Neural crest cell (in vitro differentiated cells): ENCODE measurements around the gene GSDME. TPM values are rescaled to one million over a fixed set of nuclear protein-coding genes. Genes with fewer than 3 reads are reported as not detected.

ENCODE experiments used
- DNase-seq: peaks from one replicate; pipeline ENCODE4 v3.0.0; 2021; ENCODE audit warnings: low read depth, mixed read lengths, low spot score
- H3K27ac Mint-ChIP-seq: one replicate; pipeline ENCODE4 v1.8.0; 2021; ENCODE audit warnings: mild to moderate bottlenecking, mixed read lengths; ENCODE audit not compliant: unreplicated experiment
- H3K27me3 Mint-ChIP-seq: 2 replicates; pipeline ENCODE4 v1.8.0; 2021; ENCODE audit warnings: low read depth, mild to moderate bottlenecking, mixed read lengths
- H3K36me3 Mint-ChIP-seq: 2 replicates; pipeline ENCODE4 v1.8.0; 2021; ENCODE audit warnings: low read depth, mild to moderate bottlenecking, mixed read lengths
- H3K4me1 Mint-ChIP-seq: 2 replicates; pipeline ENCODE4 v1.8.0; 2021; ENCODE audit warnings: mixed read lengths
- H3K4me3 Mint-ChIP-seq: one replicate; pipeline ENCODE4 v1.8.0; 2021; ENCODE audit warnings: mild to moderate bottlenecking, mixed read lengths
- H3K9me3 Mint-ChIP-seq: 2 replicates; pipeline ENCODE4 v1.8.0; 2021; ENCODE audit warnings: mixed read lengths
- total RNA-seq: library from RNA; stranded (reverse); gene quantifications from 2 replicates; pipeline ENCODE4 v1.2.1, GENCODE V29; 2021
- TF ChIP-seq, protein P1 (sequence below): fragments of 200-600 bp; sonication (generic); conservative IDR thresholded peaks from 2 replicates; pipeline ENCODE4 v1.5.0; 2021; ENCODE audit warnings: antibody characterized with exemption, mild to moderate bottlenecking

Gene GSDME
- total RNA-seq, 1 donor from 2014 or later, result 18.9 TPM

DNA sequence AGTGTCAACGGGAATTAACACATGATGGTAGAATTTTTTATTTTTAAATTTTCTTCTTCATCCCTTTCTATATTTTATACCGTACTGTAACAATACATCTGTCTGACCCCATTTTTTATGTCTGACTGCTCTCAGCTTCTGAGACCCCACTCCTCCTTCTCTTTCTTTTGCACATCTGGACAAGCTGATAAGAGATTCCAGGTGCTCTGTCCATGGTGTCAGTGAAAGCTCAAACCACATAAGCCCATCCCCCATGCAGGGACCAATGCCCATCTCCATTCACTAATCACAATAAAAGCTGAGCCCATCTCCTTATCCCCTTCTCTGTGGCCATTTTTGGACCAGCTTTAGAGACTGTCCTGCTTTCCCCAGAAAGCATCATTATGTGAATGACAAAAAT, 8.7 kb downstream of the GSDME start:
- no peaks in the 10 kb centered on the region for H3K9me3 Mint-ChIP-seq
- H3K27ac Mint-ChIP-seq, result no peak overlapping the region

DNA sequence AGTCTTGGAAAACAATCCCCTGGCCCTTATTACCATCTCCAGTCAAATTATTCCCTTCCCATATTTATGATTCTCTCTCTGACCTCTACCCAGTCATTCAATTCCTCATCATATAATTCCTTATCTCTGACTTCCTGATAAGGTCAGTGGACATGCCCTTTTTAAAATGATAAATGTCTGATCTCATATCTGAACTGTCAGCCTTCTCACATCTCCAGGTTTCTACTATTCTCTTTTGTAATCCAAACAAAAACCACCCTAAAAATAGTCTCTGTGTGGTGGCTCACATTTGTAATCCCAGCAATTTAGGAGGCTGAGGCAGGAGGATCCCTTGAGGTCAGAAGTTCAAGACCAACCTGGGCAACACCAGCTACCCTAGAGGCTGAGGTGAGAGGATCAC, 11.9 kb downstream of the GSDME start:
- no peaks in the 10 kb centered on the region for H3K4me1 Mint-ChIP-seq

More for the DNA sequence above, 8.7 kb downstream of the GSDME start:
- Mint-ChIP-seq H3K4me3 (no peak overlapping the region), H3K27me3 (no peaks in the 10 kb centered on the region), H3K4me1 (no peaks in the 10 kb centered on the region), H3K36me3 (peaks cover 8% of the 10 kb centered on the region)
- no peak for DNase-seq
- TF ChIP-seq, protein P1, sequence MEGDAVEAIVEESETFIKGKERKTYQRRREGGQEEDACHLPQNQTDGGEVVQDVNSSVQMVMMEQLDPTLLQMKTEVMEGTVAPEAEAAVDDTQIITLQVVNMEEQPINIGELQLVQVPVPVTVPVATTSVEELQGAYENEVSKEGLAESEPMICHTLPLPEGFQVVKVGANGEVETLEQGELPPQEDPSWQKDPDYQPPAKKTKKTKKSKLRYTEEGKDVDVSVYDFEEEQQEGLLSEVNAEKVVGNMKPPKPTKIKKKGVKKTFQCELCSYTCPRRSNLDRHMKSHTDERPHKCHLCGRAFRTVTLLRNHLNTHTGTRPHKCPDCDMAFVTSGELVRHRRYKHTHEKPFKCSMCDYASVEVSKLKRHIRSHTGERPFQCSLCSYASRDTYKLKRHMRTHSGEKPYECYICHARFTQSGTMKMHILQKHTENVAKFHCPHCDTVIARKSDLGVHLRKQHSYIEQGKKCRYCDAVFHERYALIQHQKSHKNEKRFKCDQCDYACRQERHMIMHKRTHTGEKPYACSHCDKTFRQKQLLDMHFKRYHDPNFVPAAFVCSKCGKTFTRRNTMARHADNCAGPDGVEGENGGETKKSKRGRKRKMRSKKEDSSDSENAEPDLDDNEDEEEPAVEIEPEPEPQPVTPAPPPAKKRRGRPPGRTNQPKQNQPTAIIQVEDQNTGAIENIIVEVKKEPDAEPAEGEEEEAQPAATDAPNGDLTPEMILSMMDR, result no peak

DNA sequence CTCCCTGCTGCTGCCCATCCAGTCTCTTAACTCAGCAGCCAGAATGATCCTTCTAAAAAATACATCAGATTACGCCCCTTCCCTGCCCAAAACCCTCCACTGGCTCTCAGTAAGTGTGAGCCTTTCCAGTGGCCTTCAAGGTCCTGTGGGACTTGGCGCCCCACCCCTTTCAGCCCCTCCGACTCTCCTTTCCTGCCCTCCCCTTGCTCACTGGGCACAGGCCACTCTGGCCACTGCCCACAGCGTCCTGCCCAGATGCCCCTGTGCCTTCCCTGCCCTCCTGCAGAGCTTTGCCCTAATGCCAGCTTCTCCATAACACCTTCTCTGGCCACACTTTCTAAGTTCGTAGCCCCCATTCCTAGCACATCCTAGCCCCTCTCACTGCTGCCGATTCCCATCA, 13.8 kb downstream of the GSDME start:
- no peaks in the 10 kb centered on the region for H3K4me1 Mint-ChIP-seq
- peaks cover 15% of the 10 kb centered on the region for H3K36me3 Mint-ChIP-seq
- H3K4me3 Mint-ChIP-seq, result no peak overlapping the region
- H3K9me3 Mint-ChIP-seq, result peaks cover 6% of the 10 kb centered on the region
- no peak for DNase-seq
- no peak overlapping the region for H3K27ac Mint-ChIP-seq
- TF ChIP-seq, protein P1, result no peak
- H3K27me3 Mint-ChIP-seq, result no peaks in the 10 kb centered on the region

More for the DNA sequence above, 11.9 kb downstream of the GSDME start:
- peaks cover 8% of the 10 kb centered on the region for H3K36me3 Mint-ChIP-seq
- TF ChIP-seq, protein P1, result no peak
- DNase-seq, result no peak
- H3K27ac Mint-ChIP-seq, result no peak overlapping the region
- no peaks in the 10 kb centered on the region for H3K9me3 Mint-ChIP-seq
- H3K27me3 Mint-ChIP-seq, result no peaks in the 10 kb centered on the region
- no peak overlapping the region for H3K4me3 Mint-ChIP-seq

DNA sequence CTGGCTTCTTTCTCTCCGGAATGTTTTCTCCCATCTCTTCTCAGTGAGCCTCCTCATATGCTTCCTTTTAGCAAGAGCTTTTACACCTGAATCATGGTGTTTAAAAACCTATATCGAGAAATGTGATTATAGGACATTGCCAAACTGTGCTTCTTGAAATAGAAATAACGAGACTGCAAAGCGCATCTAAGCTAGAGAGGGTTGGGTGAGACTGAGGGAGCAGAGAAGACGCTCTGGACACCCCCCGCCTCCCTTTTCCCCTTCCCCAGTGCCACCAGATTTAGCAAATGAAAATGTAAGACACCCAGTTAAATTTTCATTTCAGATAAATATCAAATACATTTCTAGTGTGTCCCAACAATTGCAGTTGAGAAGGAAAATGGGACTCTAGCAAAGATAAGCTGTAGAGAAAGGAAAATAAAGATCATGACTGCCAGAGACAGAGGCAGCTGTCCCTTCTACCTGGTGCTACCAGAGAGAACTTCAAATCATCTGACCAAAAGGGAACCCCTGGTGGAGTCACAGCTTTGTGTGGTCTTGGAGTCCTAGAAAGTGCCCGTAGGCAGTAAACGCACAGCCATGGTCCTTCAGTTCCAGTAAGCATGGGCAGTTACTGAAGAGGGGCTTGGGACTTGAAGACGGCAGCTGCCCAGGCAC, 14.6 kb downstream of the GSDME start:
- peaks cover 22% of the 10 kb centered on the region for H3K36me3 Mint-ChIP-seq
- peaks cover 6% of the 10 kb centered on the region for H3K9me3 Mint-ChIP-seq
- TF ChIP-seq, protein P1, result no peak
- no peak for DNase-seq
- H3K4me1 Mint-ChIP-seq, result no peaks in the 10 kb centered on the region
- H3K27me3 Mint-ChIP-seq, result no peaks in the 10 kb centered on the region
- no peak overlapping the region for H3K4me3 Mint-ChIP-seq
- H3K27ac Mint-ChIP-seq, result no peak overlapping the region

DNA sequence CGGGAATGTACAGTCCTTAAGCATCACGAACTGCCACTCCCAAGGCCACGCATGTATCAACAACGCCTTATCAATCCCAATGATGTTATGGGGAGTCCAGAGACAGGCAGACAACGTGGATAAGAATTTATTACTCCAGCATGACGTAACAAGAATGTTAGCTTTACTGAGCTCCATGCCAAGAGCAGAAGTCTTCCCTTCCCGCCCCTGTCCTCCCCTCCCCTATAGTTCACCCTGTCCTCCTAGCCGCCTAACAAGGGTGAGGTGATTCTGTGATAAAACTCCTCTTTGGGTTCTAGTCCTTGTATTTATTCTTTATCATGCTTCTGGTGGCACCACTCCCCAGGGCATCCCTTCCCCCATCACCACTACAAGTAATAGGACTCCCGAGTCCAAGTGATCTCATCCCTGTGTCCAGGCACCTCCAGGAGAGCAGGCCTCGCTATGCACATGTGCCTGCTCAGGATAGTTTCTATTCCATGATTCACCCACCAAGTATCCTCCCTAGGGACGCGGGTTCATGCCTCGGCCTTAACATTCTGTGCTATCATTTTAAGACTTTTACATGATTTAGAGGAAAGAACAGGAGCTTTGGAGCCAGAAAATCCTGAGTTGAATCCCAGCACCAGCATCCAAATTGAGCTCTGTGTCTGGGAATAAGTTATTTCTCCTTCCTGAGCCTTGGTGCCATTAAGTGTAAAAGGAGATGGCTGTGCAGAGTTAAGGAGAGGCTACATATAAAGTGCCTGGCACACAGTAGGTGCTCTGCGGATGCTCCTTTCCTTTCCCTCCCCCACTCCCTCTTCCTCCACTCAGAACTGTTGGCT, 15.4 kb downstream of the GSDME start:
- Mint-ChIP-seq H3K9me3 (peaks cover 11% of the 10 kb centered on the region), H3K27ac (no peak overlapping the region), H3K4me3 (no peak overlapping the region), H3K4me1 (no peaks in the 10 kb centered on the region), H3K36me3 (peaks cover 28% of the 10 kb centered on the region), H3K27me3 (no peaks in the 10 kb centered on the region)
- DNase-seq, result no peak
- TF ChIP-seq, protein P1, result no peak
